HepG2 (cell line): ENCODE data around the gene CHST4. TPM values are rescaled to one million over a fixed set of nuclear protein-coding genes. Genes with fewer than 3 reads are reported as not detected.
"Not testable (repeated sequence)": the region's sequence is repeated elsewhere in the genome, so short reads cannot be mapped to it uniquely, and the experiment has no call there.

Experiments
- ATAC-seq: fragments of 200-7000 bp; cut with Tn5 transposase; 3 replicates; pipeline ENCODE4 v1.9.1; 2020; ENCODE audit warnings: mild to moderate bottlenecking, moderate library complexity
- BruUV-seq: library from RNA; stranded (reverse); fragments of 400-500 nt; replicated peaks from 2 replicates; lab custom pipeline; 2021; lab: Mats Ljungman, UMichigan
- CTCF ChIA-PET: fragments of 300-600 bp; formaldehyde crosslinking; extraction: SDS; loops from one replicate; lab custom pipeline; 2021; ENCODE audit warnings: low total read pairs, inconsistent platforms, low intra/inter-chr PET ratio; lab: Yijun Ruan, JAX
- POLR2A ChIA-PET: fragments of 350-600 bp; sonication (Branson Sonifier 250); formaldehyde crosslinking; loops from one replicate; lab custom pipeline; 2020; ENCODE audit warnings: antibody characterized with exemption, inconsistent platforms; lab: Yijun Ruan, JAX
- DNase-seq: peaks from one replicate; pipeline ENCODE4 v3.0.0-alpha.2; 2015; ENCODE audit warnings: low spot score
- FAIRE-seq: peaks from 3 replicates; lab custom pipeline; 2011; peaks lifted over from hg19 to GRCh38; lab: Jason Lieb, UNC
- H2AFZ ChIP-seq: one replicate; pipeline ENCODE4 v1.6.1; 2011; ENCODE audit warnings: low read length, inconsistent platforms
- H3K27ac ChIP-seq: fragments of 300-600 bp; 3 replicates; pipeline ENCODE4 v1.8.0; 2011; ENCODE audit warnings: mixed run types, mild to moderate bottlenecking, mixed read lengths, low read length, inconsistent platforms; ENCODE audit not compliant: insufficient read depth; ENCODE audit errors: extremely low read length
- H3K27me3 ChIP-seq, 2 experiments: fragments of 200-600 bp in 1 of 2; 2 replicates in 1 of 2; 3 replicates in 1 of 2; pipeline versions ENCODE4 v1.6.0 to v1.8.0; 2011; ENCODE audit warnings: low read length in 2 of 2, mild to moderate bottlenecking in 2 of 2, moderate library complexity in 2 of 2, inconsistent platforms in 1 of 2; ENCODE audit not compliant: insufficient read depth in 2 of 2, control insufficient read depth in 1 of 2
- H3K36me3 ChIP-seq, 2 experiments: fragments of 200-600 bp in 1 of 2; replicated peaks in 1 of 2; 2 replicates in 1 of 2; 3 replicates in 1 of 2; pipeline versions ENCODE4 v1.5.1 to v1.8.0; 2011; ENCODE audit warnings: low read length in 2 of 2, inconsistent platforms in 1 of 2; ENCODE audit not compliant: insufficient read depth in 2 of 2, control insufficient read depth in 1 of 2
- H3K4me1 ChIP-seq: 2 replicates; pipeline ENCODE4 v1.5.1; 2012; ENCODE audit warnings: low read length, inconsistent platforms; ENCODE audit not compliant: insufficient read depth
- H3K4me2 ChIP-seq: 2 replicates; pipeline ENCODE4 v1.6.0; 2011; ENCODE audit warnings: low read depth, low read length, inconsistent platforms
- H3K4me3 ChIP-seq, 3 experiments: fragments of 200-600 bp in 1 of 3; sonication (generic), shearing (Covaris generic) in 1 of 3; replicated peaks in 1 of 3; 2 replicates each; pipeline ENCODE4 v1.5.1; 2011 to 2016; ENCODE audit warnings: low read length in 3 of 3, inconsistent platforms in 2 of 3, low read depth in 2 of 3, mild to moderate bottlenecking in 2 of 3, control low read depth in 1 of 3, mixed read lengths in 1 of 3; ENCODE audit not compliant: insufficient read depth in 1 of 3
- H3K79me2 ChIP-seq: one replicate; pipeline ENCODE4 v1.6.1; 2011; ENCODE audit warnings: low read length, inconsistent platforms; ENCODE audit not compliant: insufficient read depth
- H3K9ac ChIP-seq: 2 replicates; pipeline ENCODE4 v1.6.0; 2011; ENCODE audit warnings: mild to moderate bottlenecking, low read depth, low read length, inconsistent platforms; ENCODE audit not compliant: insufficient read depth
- H3K9me3 ChIP-seq: 2 replicates; pipeline ENCODE4 v1.5.1; 2012; ENCODE audit warnings: mild to moderate bottlenecking, low read length
- H4K20me1 ChIP-seq: 2 replicates; pipeline ENCODE4 v1.6.0; 2011; ENCODE audit warnings: inconsistent platforms, mild to moderate bottlenecking, low read length, moderate library complexity; ENCODE audit not compliant: insufficient read depth
- BHLHE40 ChIP-seq: IDR thresholded peaks from 2 replicates; pipeline ENCODE4 v1.6.1; 2011; ENCODE audit warnings: low read length, improper control_type of control experiment
- CCDC6 ChIP-seq: sonication (generic); formaldehyde crosslinking; IDR thresholded peaks from 2 replicates; pipeline ENCODE4 v1.8.1; 2022; ENCODE audit warnings: mild to moderate bottlenecking, missing genetic modification reagents, moderate library complexity
- MYC ChIP-seq: sonication (generic); formaldehyde crosslinking; IDR thresholded peaks from 2 replicates; pipeline ENCODE4 v1.9.0; 2021; ENCODE audit warnings: missing genetic modification reagents, borderline replicate concordance
- SMC3 ChIP-seq: IDR thresholded peaks from 2 replicates; pipeline ENCODE4 v1.6.1; 2011; ENCODE audit warnings: low read length, improper control_type of control experiment
- STAG1 ChIP-seq: sonication (generic); formaldehyde crosslinking; IDR thresholded peaks from 2 replicates; pipeline ENCODE4 v1.4.0; 2020; ENCODE audit warnings: missing genetic modification reagents
- ZNF337 ChIP-seq: sonication (generic); formaldehyde crosslinking; IDR thresholded peaks from 2 replicates; pipeline ENCODE4 v1.5.1; 2020; ENCODE audit warnings: missing genetic modification reagents, low read depth, mild to moderate bottlenecking, borderline replicate concordance
- ZNF446 ChIP-seq: sonication (generic); formaldehyde crosslinking; IDR thresholded peaks from 2 replicates; pipeline ENCODE4 v1.5.0; 2020; ENCODE audit warnings: mild to moderate bottlenecking, missing genetic modification reagents
- ZNF513 ChIP-seq: sonication (generic); formaldehyde crosslinking; conservative IDR thresholded peaks from 2 replicates; pipeline ENCODE4 v1.5.0; 2020; ENCODE audit warnings: missing genetic modification reagents
- ZNF530 ChIP-seq: sonication (generic); formaldehyde crosslinking; IDR thresholded peaks from 2 replicates; pipeline ENCODE4 v1.5.0; 2020; ENCODE audit warnings: low read depth, mild to moderate bottlenecking, missing genetic modification reagents
- ZNF546 ChIP-seq: sonication (generic); formaldehyde crosslinking; conservative IDR thresholded peaks from 2 replicates; pipeline ENCODE4 v1.8.1; 2023; ENCODE audit warnings: mild to moderate bottlenecking, missing genetic modification reagents
- ZNF839 ChIP-seq: sonication (generic); formaldehyde crosslinking; IDR thresholded peaks from 2 replicates; pipeline ENCODE4 v1.4.0; 2020; ENCODE audit warnings: missing genetic modification reagents, mild to moderate bottlenecking, borderline replicate concordance
- WGBS: methylation state at CpG from one replicate; pipeline ENCODE4 v1.1.6; 2017; ENCODE audit warnings: low lambda C conversion rate; 5-methylcytosine and 5-hydroxymethylcytosine counted together
- in situ Hi-C: cut with HindIII; loops from 2 replicates; pipeline ENCODE4 v1.10.0; 2017; ENCODE audit warnings: low pct_unique_long_range_greater_than_20kb; ENCODE audit not compliant: extremely low pct_ligation_motif_present
- intact Hi-C: fragments of 100-400 bp; cut with micrococcal nuclease; formaldehyde crosslinking; loops from one replicate; pipeline ENCODE4 v1.10.0; 2022; ENCODE audit not compliant: unreplicated experiment
- polyA plus RNA-seq, 8 experiments: library from polyadenylated mRNA; depleted of rRNA in 3 of 8; stranded (reverse) in 7 of 8; unstranded in 1 of 8; fragments of >200 nt; fragmentation: Illumina TruSeq in 4 of 8; extraction: Trizol in 4 of 8; gene quantifications; 2 replicates each; pipeline versions ENCODE4 v1.2.1 to v1.2.3, GENCODE V29; 2011 to 2016; ENCODE audit warnings: low read depth in 4 of 8, missing spikeins in 1 of 8, mixed read lengths in 1 of 8; ENCODE audit not compliant: insufficient read depth in 1 of 8
- total RNA-seq, 5 experiments: library from RNA; depleted of rRNA; stranded (reverse); fragments of >200 nt; fragmentation: Illumina TruSeq; extraction: Trizol; gene quantifications; 2 replicates each; pipeline ENCODE4 v1.2.3, GENCODE V29; 2016; ENCODE audit warnings: low read depth in 1 of 5
- TF ChIP-seq, protein P1 (sequence below): sonication (generic); formaldehyde crosslinking; IDR thresholded peaks from 2 replicates; pipeline ENCODE4 v1.5.0; 2020; ENCODE audit warnings: mild to moderate bottlenecking, missing genetic modification reagents, moderate library complexity

CHST4 gene
- total and polyA plus RNA-seq, 2 of the 13 experiments (the other 11 are each of a cell fraction or from before 2014, with no cell fraction given) = not detected

GRCh38 chr16:71501547-71501946 is 24.7 kb upstream of the CHST4 start:
- Histone ChIP-seq H3K4me1 (no peaks in the 10 kb centered on the region), H4K20me1 (no peaks in the 10 kb centered on the region), H3K27me3 (no peaks in the 10 kb centered on the region), H3K27ac (no peak overlapping the region), H3K36me3 (no peaks in the 10 kb centered on the region), H3K9ac (no peak overlapping the region), H3K9me3 (no peaks in the 10 kb centered on the region), H3K79me2 (no peaks in the 10 kb centered on the region), H3K4me3 (no peak overlapping the region), H3K4me2 (no peak overlapping the region), H2AFZ (no peak overlapping the region)
- DNase-seq = no peak
- ATAC-seq = peak; percentile 75
- TF ChIP-seq CCDC6 (CRISPR knock-in tag) = no peak
- TF ChIP-seq MYC (CRISPR knock-in tag) = no peak
- TF ChIP-seq ZNF839 (CRISPR knock-in tag) = no peak
- no peak for TF ChIP-seq ZNF513 (CRISPR knock-in tag)
- no peak for TF ChIP-seq ZNF337 (CRISPR knock-in tag)
- no peak for TF ChIP-seq ZNF546
- TF ChIP-seq BHLHE40 = no peak
- no peak for TF ChIP-seq ZNF446 (CRISPR knock-in tag)
- TF ChIP-seq SMC3 = peak; percentile 27
- TF ChIP-seq, protein P1, sequence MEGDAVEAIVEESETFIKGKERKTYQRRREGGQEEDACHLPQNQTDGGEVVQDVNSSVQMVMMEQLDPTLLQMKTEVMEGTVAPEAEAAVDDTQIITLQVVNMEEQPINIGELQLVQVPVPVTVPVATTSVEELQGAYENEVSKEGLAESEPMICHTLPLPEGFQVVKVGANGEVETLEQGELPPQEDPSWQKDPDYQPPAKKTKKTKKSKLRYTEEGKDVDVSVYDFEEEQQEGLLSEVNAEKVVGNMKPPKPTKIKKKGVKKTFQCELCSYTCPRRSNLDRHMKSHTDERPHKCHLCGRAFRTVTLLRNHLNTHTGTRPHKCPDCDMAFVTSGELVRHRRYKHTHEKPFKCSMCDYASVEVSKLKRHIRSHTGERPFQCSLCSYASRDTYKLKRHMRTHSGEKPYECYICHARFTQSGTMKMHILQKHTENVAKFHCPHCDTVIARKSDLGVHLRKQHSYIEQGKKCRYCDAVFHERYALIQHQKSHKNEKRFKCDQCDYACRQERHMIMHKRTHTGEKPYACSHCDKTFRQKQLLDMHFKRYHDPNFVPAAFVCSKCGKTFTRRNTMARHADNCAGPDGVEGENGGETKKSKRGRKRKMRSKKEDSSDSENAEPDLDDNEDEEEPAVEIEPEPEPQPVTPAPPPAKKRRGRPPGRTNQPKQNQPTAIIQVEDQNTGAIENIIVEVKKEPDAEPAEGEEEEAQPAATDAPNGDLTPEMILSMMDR (CRISPR knock-in tag) = peak; percentile 42; the same call in 1 of the 2 replicates
- no peak for TF ChIP-seq ZNF530 (CRISPR knock-in tag)
- peak; percentile 36 for TF ChIP-seq STAG1 (CRISPR knock-in tag)
- 6% methylated on average over 3 of the region's 3 CpGs for WGBS
- in situ Hi-C loops = loop anchor here (5.0 kb wide), 2 partner anchors 36 to 89 kb away; no protein-coding TSS in a partner anchor
- FAIRE-seq = no peak
- intact Hi-C loops = loop anchor here (2.0 to 5.0 kb wide), 2 partner anchors 36 to 61 kb away; no protein-coding TSS in a partner anchor
- ChIA-PET CTCF (interaction anchor here (1.2 to 1.8 kb wide), 2 partner anchors 89 to 109 kb away, joined by 3 to 4 read pairs; no protein-coding TSS in a partner anchor), POLR2A (no interaction called here)
- BruUV-seq = no TSS peak

GRCh38 chr16:71504051-71504450 is 22.2 kb upstream of the CHST4 start:
- in situ Hi-C loops = loop anchor here (5.0 kb wide), 2 partner anchors 33 to 92 kb away; no protein-coding TSS in a partner anchor
- 33% methylated on average over 7 of the region's 7 CpGs for WGBS
- H3K9ac ChIP-seq, H4K20me1 ChIP-seq, H3K27me3 ChIP-seq, H2AFZ ChIP-seq, H3K9me3 ChIP-seq, CTCF ChIA-PET, H3K4me1 ChIP-seq, BruUV-seq, H3K36me3 ChIP-seq, H3K79me2 ChIP-seq, POLR2A ChIA-PET, H3K4me2 ChIP-seq, H3K27ac ChIP-seq, DNase-seq, H3K4me3 ChIP-seq, ATAC-seq, FAIRE-seq: not testable (repeated sequence)
- intact Hi-C loops = loop anchor here (5.0 kb wide), 1 partner anchor 33 kb away; no protein-coding TSS in a partner anchor
